NCI-H146 treated with DMSO at 0.1 percent for 48 hours (cell line): ENCODE measurements around the gene SLC9A3.

Experiments
- DNase-seq: peaks from one replicate; lab custom pipeline; 2025; ENCODE audit not compliant: unreplicated experiment; lab: John Stamatoyannopoulos, UW

Gene SLC9A3

GRCh38 chr5:555058-555623 is 30.9 kb upstream of the SLC9A3 start:
- no peak for DNase-seq

- no peak for DNase-seq
Measured at GRCh38 chr5:554284-554988, 30.2 kb upstream of the SLC9A3 start.

GRCh38 chr5:553874-554273 is 29.6 kb upstream of the SLC9A3 start:
- no peak for DNase-seq

- DNase-seq: no peak
Measured at GRCh38 chr5:551406-551805, 27.2 kb upstream of the SLC9A3 start.

GRCh38 chr5:549229-549628 is 25.0 kb upstream of the SLC9A3 start:
- no peak for DNase-seq

- no peak for DNase-seq
Measured at GRCh38 chr5:548256-548655, 24.0 kb upstream of the SLC9A3 start.

GRCh38 chr5:547086-547924 is 23.1 kb upstream of the SLC9A3 start:
- no peak for DNase-seq

GRCh38 chr5:546376-546908 is 22.2 kb upstream of the SLC9A3 start:
- DNase-seq: no peak

GRCh38 chr5:545641-546375 is 21.6 kb upstream of the SLC9A3 start:
- no peak for DNase-seq

GRCh38 chr5:544675-545355 is 20.6 kb upstream of the SLC9A3 start:
- DNase-seq: no peak

- no peak for DNase-seq
Measured at GRCh38 chr5:543755-544674, 19.8 kb upstream of the SLC9A3 start.

- DNase-seq: no peak
Measured at GRCh38 chr5:543351-543750, 19.1 kb upstream of the SLC9A3 start.

GRCh38 chr5:542319-543311 is 18.4 kb upstream of the SLC9A3 start:
- DNase-seq: no peak

GRCh38 chr5:541539-542318 is 17.5 kb upstream of the SLC9A3 start:
- DNase-seq: no peak

- DNase-seq: no peak
Measured at GRCh38 chr5:540906-541538, 16.8 kb upstream of the SLC9A3 start.

- DNase-seq: peak; percentile 33
Measured at GRCh38 chr5:540071-540905, 16.0 kb upstream of the SLC9A3 start.
